Hepatocyte (in vitro differentiated cells): ENCODE results near the gene NTMT2.

Experiments used
- CTCF ChIP-seq: fragments of 200-600 bp; sonication (generic); IDR thresholded peaks from 2 replicates; pipeline ENCODE4 v1.5.1; 2016; ENCODE audit warnings: antibody characterized with exemption, mild to moderate bottlenecking; ENCODE audit not compliant: poor library complexity
- EZH2phosphoT487 ChIP-seq: fragments of 200-600 bp; sonication (generic); IDR thresholded peaks from one replicate; pipeline ENCODE4 v1.6.1; 2018; ENCODE audit warnings: antibody characterized with exemption, mild to moderate bottlenecking, low read depth, moderate library complexity; ENCODE audit not compliant: unreplicated experiment, severe bottlenecking

DNA sequence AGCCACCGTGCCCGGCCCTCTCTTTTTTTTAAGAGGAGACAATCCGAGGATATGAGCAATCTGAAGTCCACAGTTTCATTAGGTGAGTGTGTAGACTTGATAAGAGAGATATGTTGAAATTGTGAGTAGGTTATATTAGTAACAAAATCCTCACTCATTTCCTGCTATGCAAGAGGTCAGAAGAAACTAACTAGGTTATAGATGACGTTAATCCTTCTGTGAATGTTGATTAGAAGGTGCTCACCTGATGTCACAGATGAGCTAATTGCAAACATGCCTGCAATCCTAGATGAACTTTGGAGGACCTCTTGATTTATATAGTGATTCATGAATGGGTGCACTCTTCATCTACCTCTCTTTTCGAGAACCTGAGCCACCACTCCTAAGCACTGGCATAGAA lies 29.3 kb downstream of the NTMT2 start:
- no peak for TF ChIP-seq CTCF
- TF ChIP-seq EZH2phosphoT487: no peak
